H1 (cell line): ENCODE results near the gene RBBP5. TPM values are rescaled to one million over a fixed set of nuclear protein-coding genes. Genes with fewer than 3 reads are reported as not detected.

ENCODE experiments used
- CTCF ChIA-PET: fragments of 300-600 bp; sonication (Branson Sonifier 250); formaldehyde crosslinking; loops from one replicate; lab custom pipeline; 2021; ENCODE audit not compliant: partially characterized antibody; lab: Charles Lee
- POLR2A ChIA-PET: fragments of 300-600 bp; sonication (Branson Sonifier 250); formaldehyde crosslinking; loops from one replicate; lab custom pipeline; 2021; ENCODE audit warnings: inconsistent platforms; ENCODE audit not compliant: partially characterized antibody; lab: Charles Lee
- DNase-seq, 2 experiments: peaks; one replicate each; pipeline versions ENCODE4 v3.0.0 to v3.0.0-alpha.2; 2010 to 2022; ENCODE audit warnings: low spot score in 2 of 2, low read depth in 1 of 2, mixed read lengths in 1 of 2
- FAIRE-seq: peaks from 2 replicates; lab custom pipeline; 2011; peaks lifted over from hg19 to GRCh38; lab: Jason Lieb, UNC
- H2AFZ ChIP-seq: 2 replicates; pipeline ENCODE4 v1.8.1; 2012; ENCODE audit warnings: low read length, inconsistent platforms
- H2AK5ac ChIP-seq: 2 replicates; pipeline ENCODE4 v1.6.1; 2013; ENCODE audit warnings: low read depth, low read length
- H2BK120ac ChIP-seq: replicated peaks from 2 replicates; pipeline ENCODE3; 2013; ENCODE audit warnings: low read depth, low read length, inconsistent platforms
- H2BK12ac ChIP-seq: 2 replicates; pipeline ENCODE4 v1.6.1; 2013; ENCODE audit warnings: low read depth, low read length
- H2BK15ac ChIP-seq: 2 replicates; pipeline ENCODE4 v1.6.1; 2013; ENCODE audit warnings: low read length
- H2BK20ac ChIP-seq: 2 replicates; pipeline ENCODE4 v1.6.1; 2013; ENCODE audit warnings: low read length
- H2BK5ac ChIP-seq: 2 replicates; pipeline ENCODE4 v1.6.1; 2013; ENCODE audit warnings: low read depth, low read length
- H3K14ac ChIP-seq: 2 replicates; pipeline ENCODE4 v1.6.1; 2013; ENCODE audit warnings: inconsistent platforms; ENCODE audit not compliant: insufficient read length
- H3K18ac ChIP-seq: 2 replicates; pipeline ENCODE4 v1.6.1; 2013; ENCODE audit warnings: low read length; ENCODE audit errors: extremely low read depth
- H3K23ac ChIP-seq: 2 replicates; pipeline ENCODE4 v1.6.1; 2013; ENCODE audit warnings: inconsistent platforms; ENCODE audit not compliant: insufficient read length
- H3K23me2 ChIP-seq: 2 replicates; pipeline ENCODE4 v1.6.1; 2013; ENCODE audit warnings: low read depth, low read length
- H3K27ac ChIP-seq: 2 replicates; pipeline ENCODE4 v1.6.1; 2011; ENCODE audit warnings: low read depth, low read length, inconsistent platforms
- H3K27me3 ChIP-seq, 4 experiments: replicated peaks in 1 of 4; 1 replicate in 1 of 4; 2 replicates in 3 of 4; pipeline versions ENCODE4 v1.6.1 to v1.8.1; 2011 to 2013; ENCODE audit warnings: low read length in 3 of 4, mild to moderate bottlenecking in 3 of 4, inconsistent platforms in 2 of 4, mixed read lengths in 2 of 4, moderate library complexity in 1 of 4; ENCODE audit not compliant: control insufficient read depth in 3 of 4, insufficient read depth in 3 of 4; ENCODE audit errors: extremely low read depth in 1 of 4
- H3K36me3 ChIP-seq, 4 experiments: 2 replicates each; pipeline versions ENCODE4 v1.6.1 to v1.8.1; 2011 to 2013; ENCODE audit warnings: mild to moderate bottlenecking in 4 of 4, low read length in 3 of 4, moderate library complexity in 2 of 4, control low read depth in 1 of 4, inconsistent platforms in 1 of 4; ENCODE audit not compliant: insufficient read depth in 4 of 4, control insufficient read depth in 2 of 4
- H3K4ac ChIP-seq: replicated peaks from 2 replicates; pipeline ENCODE3; 2013; ENCODE audit warnings: low read length, low read depth, mixed read lengths, inconsistent platforms; ENCODE audit not compliant: insufficient read length
- H3K4me1 ChIP-seq, 4 experiments: replicated peaks in 1 of 4; 1 replicate in 1 of 4; 2 replicates in 3 of 4; pipeline versions ENCODE4 v1.6.1 to v1.8.1; 2011 to 2013; ENCODE audit warnings: low read length in 3 of 4, inconsistent platforms in 2 of 4, mixed read lengths in 1 of 4; ENCODE audit not compliant: insufficient read depth in 4 of 4, control insufficient read depth in 3 of 4
- H3K4me2 ChIP-seq, 2 experiments: 2 replicates each; pipeline versions ENCODE4 v1.6.1 to v1.8.1; 2011 to 2013; ENCODE audit warnings: low read depth in 2 of 2, low read length in 2 of 2, control low read depth in 1 of 2, inconsistent platforms in 1 of 2, mild to moderate bottlenecking in 1 of 2; ENCODE audit not compliant: insufficient read depth in 1 of 2
- H3K4me3 ChIP-seq, 4 experiments: fragments of 200-600, 300-600 bp in 1 of 4; sonication (generic), shearing (Covaris generic), sonication (Bioruptor Twin) in 1 of 4; 2 replicates each; pipeline versions ENCODE4 v1.5.1 to v1.8.1; 2011 to 2016; ENCODE audit warnings: low read length in 4 of 4, low read depth in 3 of 4, control low read depth in 2 of 4, inconsistent platforms in 2 of 4, mild to moderate bottlenecking in 2 of 4, mixed read lengths in 1 of 4, moderate library complexity in 1 of 4; ENCODE audit not compliant: insufficient read depth in 2 of 4; ENCODE audit errors: extremely low read depth in 1 of 4
- H3K56ac ChIP-seq: replicated peaks from 2 replicates; pipeline ENCODE3; 2013; ENCODE audit warnings: low read depth, mild to moderate bottlenecking, mixed read lengths, low read length, inconsistent platforms; ENCODE audit not compliant: insufficient read length
- H3K79me1 ChIP-seq: 2 replicates; pipeline ENCODE4 v1.6.1; 2013; ENCODE audit warnings: low read depth, low read length, control low read depth
- H3K79me2 ChIP-seq, 2 experiments: 2 replicates each; pipeline versions ENCODE4 v1.6.1 to v1.8.1; 2012 to 2013; ENCODE audit warnings: low read length in 2 of 2, mild to moderate bottlenecking in 2 of 2, inconsistent platforms in 1 of 2; ENCODE audit not compliant: insufficient read depth in 2 of 2, control insufficient read depth in 1 of 2
- H3K9ac ChIP-seq, 4 experiments: replicated peaks in 1 of 4; 1 replicate in 1 of 4; 2 replicates in 3 of 4; pipeline versions ENCODE4 v1.6.1 to v1.8.1; 2011 to 2013; ENCODE audit warnings: low read depth in 3 of 4, low read length in 3 of 4, control low read depth in 2 of 4, mild to moderate bottlenecking in 2 of 4, moderate library complexity in 2 of 4, inconsistent platforms in 1 of 4; ENCODE audit errors: extremely low read depth in 1 of 4
- H3K9me3 ChIP-seq, 2 experiments: 2 replicates each; pipeline versions ENCODE4 v1.6.1 to v1.8.1; 2012 to 2013; ENCODE audit warnings: mild to moderate bottlenecking in 2 of 2, moderate library complexity in 2 of 2, control low read depth in 1 of 2, inconsistent platforms in 1 of 2, low read depth in 1 of 2, low read length in 1 of 2, mixed read lengths in 1 of 2; ENCODE audit not compliant: insufficient read depth in 2 of 2
- H4K20me1 ChIP-seq, 2 experiments: replicated peaks in 1 of 2; 2 replicates each; pipeline versions ENCODE3 to v1.8.1; 2011 to 2013; ENCODE audit warnings: inconsistent platforms in 2 of 2, low read length in 2 of 2, mild to moderate bottlenecking in 1 of 2; ENCODE audit not compliant: insufficient read depth in 2 of 2, control insufficient read depth in 1 of 2
- H4K5ac ChIP-seq: 2 replicates; pipeline ENCODE4 v1.6.1; 2013; ENCODE audit warnings: low read length, low read depth, mixed read lengths, inconsistent platforms; ENCODE audit not compliant: insufficient read length
- H4K8ac ChIP-seq: 2 replicates; pipeline ENCODE4 v1.8.0; 2013; ENCODE audit warnings: mild to moderate bottlenecking, moderate library complexity, low read length, inconsistent platforms; ENCODE audit not compliant: insufficient read depth; ENCODE audit errors: extremely low read depth
- H4K91ac ChIP-seq: replicated peaks from 2 replicates; pipeline ENCODE3; 2013; ENCODE audit warnings: low read length, mixed read lengths, inconsistent platforms; ENCODE audit not compliant: insufficient read length
- GTF2F1 ChIP-seq: IDR thresholded peaks from 2 replicates; pipeline ENCODE4 v1.6.1; 2012; ENCODE audit warnings: low read depth, low read length, improper control_type of control experiment, borderline replicate concordance
- HDAC6 ChIP-seq: IDR thresholded peaks from one replicate; pipeline ENCODE4 v1.7.1; 2012; ENCODE audit warnings: low read depth, mild to moderate bottlenecking, inconsistent platforms, low read length, moderate library complexity
- JUN ChIP-seq: IDR thresholded peaks from 2 replicates; pipeline ENCODE4 v1.6.1; 2011; ENCODE audit warnings: low read depth, mild to moderate bottlenecking, improper control_type of control experiment, low read length
- POLR2AphosphoS5 ChIP-seq: IDR thresholded peaks from 2 replicates; pipeline ENCODE4 v1.6.1; 2011; ENCODE audit warnings: low read depth, low read length
- SIX5 ChIP-seq: IDR thresholded peaks from 2 replicates; pipeline ENCODE4 v1.6.1; 2011; ENCODE audit warnings: mild to moderate bottlenecking, low read depth, low read length
- WGBS, 2 experiments: shearing (Covaris generic) in 1 of 2; methylation state at CpG; one replicate each; pipeline versions ENCODE4 v1.1.6 to v1.1.7; 2013 to 2015; ENCODE audit warnings: low lambda C conversion rate in 2 of 2, mixed read lengths in 2 of 2, inconsistent platforms in 1 of 2, low coverage in 1 of 2, missing lambda C conversion rate in 1 of 2; ENCODE audit not compliant: insufficient replicate concordance in 2 of 2, insufficient coverage in 1 of 2, insufficient read length in 1 of 2; ENCODE audit errors: extremely low coverage in 1 of 2, missing lambda C conversion rate in 1 of 2; 5-methylcytosine and 5-hydroxymethylcytosine counted together
- polyA plus RNA-seq, 7 experiments: library from polyadenylated mRNA; depleted of rRNA in 3 of 7; stranded (reverse) in 5 of 7; unstranded in 2 of 7; fragments of >200 nt in 5 of 7; fragments of 200-250 nt in 2 of 7; gene quantifications; 1 replicate in 5 of 7; 2 replicates in 1 of 7; 4 replicates in 1 of 7; pipeline versions ENCODE4 v1.2.1 to v1.2.3, GENCODE V29; 2011 to 2013; ENCODE audit warnings: missing spikeins in 2 of 7, mixed read lengths in 2 of 7
- total RNA-seq: library from RNA; stranded (reverse); fragmentation: NEBNext Ultra II Directional; extraction: Animal tissue kit (Norgen Biotek cat#: 25700); gene quantifications from 2 replicates; pipeline ENCODE4 v1.2.1, GENCODE V29; 2021
- TF ChIP-seq, protein P1 (sequence below), 3 experiments: IDR thresholded peaks; 1 replicate in 2 of 3; 2 replicates in 1 of 3; pipeline versions ENCODE4 v1.5.1 to v1.6.1; 2011; ENCODE audit warnings: low read length in 3 of 3, mild to moderate bottlenecking in 3 of 3, inconsistent platforms in 2 of 3, low read depth in 1 of 3, moderate library complexity in 1 of 3; ENCODE audit not compliant: insufficient read depth in 1 of 3; ENCODE audit errors: control extremely low read depth in 1 of 3

Gene RBBP5
- total and polyA plus RNA-seq, 2 of the 8 experiments (the other 6 are each of a cell fraction or from before 2014, with no cell fraction given) = 6.7 to 21.5 TPM

DNA sequence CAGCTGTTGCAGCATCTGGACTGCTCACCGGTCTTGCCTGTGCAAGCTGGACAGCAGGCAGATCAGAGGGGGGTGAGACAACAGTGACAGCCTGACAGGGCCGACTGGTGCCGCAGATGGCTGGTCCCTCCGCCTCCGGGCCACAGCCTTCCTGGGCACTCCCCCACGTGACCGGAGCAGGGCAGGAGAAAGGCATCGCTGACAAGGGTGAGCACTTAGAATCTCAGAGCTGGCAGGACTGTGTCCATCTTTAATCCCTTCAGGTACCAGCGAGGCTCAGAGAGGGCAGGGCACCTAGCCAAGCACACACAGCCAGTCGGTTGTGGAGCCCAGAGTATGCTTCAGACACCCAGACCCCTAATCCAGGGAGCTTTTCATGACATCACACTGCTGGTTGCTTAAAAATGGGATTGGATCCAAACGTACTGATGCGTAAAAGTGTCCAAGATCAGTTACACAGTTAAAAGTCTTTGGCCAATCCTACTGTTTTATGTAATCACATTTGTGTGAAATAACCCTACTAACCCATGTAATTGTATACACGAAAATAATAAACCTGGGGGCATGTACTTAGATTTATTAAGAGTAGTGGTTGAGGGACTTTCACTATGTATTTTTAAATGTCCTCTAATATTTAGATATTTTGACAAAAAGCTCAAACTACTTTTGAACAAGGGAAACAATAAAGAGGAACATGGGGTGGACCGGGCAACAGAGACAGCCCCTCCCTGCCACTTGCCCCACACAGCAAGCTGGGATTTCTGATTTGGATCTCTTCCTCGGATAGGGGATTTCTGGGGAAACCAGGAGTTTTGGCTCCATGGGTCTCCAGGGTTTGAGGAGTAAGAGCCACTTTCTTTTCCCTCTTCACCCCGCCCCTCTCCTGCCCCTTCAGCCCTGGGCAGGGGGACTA, 79.5 kb downstream of the RBBP5 start:
- peaks cover 0 to 32% (median 18%) of the 10 kb centered on the region in 4 experiments; a peak in 5 of 7 replicates for H3K27me3 ChIP-seq
- no peaks in the 10 kb centered on the region for H3K79me2 ChIP-seq
- peak overlapping the region; percentile 57 to 90 for H3K4me2 ChIP-seq
- H4K20me1 ChIP-seq = peaks cover 0 to 1% of the 10 kb centered on the region in 2 experiments
- H3K27ac ChIP-seq = no peak overlapping the region
- no peak overlapping the region for H3K23ac ChIP-seq
- no peak overlapping the region for H2BK12ac ChIP-seq
- WGBS, 2 experiments = 79% methylated on average over 16 of the region's 16 CpGs; no CpG with 5 or more reads in 1 of the 2 experiments
- no peak overlapping the region for H4K5ac ChIP-seq
- H2BK5ac ChIP-seq = no peak overlapping the region
- no peak overlapping the region; the same call in 1 of the 2 replicates for H4K8ac ChIP-seq
- H2BK15ac ChIP-seq = no peak overlapping the region
- no peak overlapping the region for H2AK5ac ChIP-seq
- H4K91ac ChIP-seq = no peak overlapping the region
- H3K36me3 ChIP-seq = no peaks in the 10 kb centered on the region
- TF ChIP-seq JUN = no peak
- no peak for TF ChIP-seq GTF2F1
- TF ChIP-seq, protein P1, sequence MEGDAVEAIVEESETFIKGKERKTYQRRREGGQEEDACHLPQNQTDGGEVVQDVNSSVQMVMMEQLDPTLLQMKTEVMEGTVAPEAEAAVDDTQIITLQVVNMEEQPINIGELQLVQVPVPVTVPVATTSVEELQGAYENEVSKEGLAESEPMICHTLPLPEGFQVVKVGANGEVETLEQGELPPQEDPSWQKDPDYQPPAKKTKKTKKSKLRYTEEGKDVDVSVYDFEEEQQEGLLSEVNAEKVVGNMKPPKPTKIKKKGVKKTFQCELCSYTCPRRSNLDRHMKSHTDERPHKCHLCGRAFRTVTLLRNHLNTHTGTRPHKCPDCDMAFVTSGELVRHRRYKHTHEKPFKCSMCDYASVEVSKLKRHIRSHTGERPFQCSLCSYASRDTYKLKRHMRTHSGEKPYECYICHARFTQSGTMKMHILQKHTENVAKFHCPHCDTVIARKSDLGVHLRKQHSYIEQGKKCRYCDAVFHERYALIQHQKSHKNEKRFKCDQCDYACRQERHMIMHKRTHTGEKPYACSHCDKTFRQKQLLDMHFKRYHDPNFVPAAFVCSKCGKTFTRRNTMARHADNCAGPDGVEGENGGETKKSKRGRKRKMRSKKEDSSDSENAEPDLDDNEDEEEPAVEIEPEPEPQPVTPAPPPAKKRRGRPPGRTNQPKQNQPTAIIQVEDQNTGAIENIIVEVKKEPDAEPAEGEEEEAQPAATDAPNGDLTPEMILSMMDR (IDR thresholded peaks at IDR 0.05; ENCODE audit: control extremely low read depth in 1 of 3, insufficient read depth in 1 of 3, low read depth in 1 of 3, low read length in 3 of 3) = no peak
- TF ChIP-seq POLR2AphosphoS5 = no peak
- TF ChIP-seq HDAC6 = no peak
- TF ChIP-seq SIX5 = no peak
- H2AFZ ChIP-seq = no peak overlapping the region
- no peak overlapping the region for H3K4ac ChIP-seq
- peaks cover 3% of the 10 kb centered on the region; the same call in 1 of the 2 replicates for H3K23me2 ChIP-seq
- peak overlapping the region; percentile 1 to 56 (median 34); a peak in 4 of 8 replicates for H3K4me3 ChIP-seq
- POLR2A ChIA-PET = no interaction called here
- no peak overlapping the region for H2BK20ac ChIP-seq
- H3K18ac ChIP-seq = no peak overlapping the region; the same call in 1 of the 2 replicates
- H3K4me1 ChIP-seq = peaks cover 13 to 27% (median 16%) of the 10 kb centered on the region in 4 experiments
- no peak overlapping the region for H2BK120ac ChIP-seq
- H3K9me3 ChIP-seq = no peaks in the 10 kb centered on the region
- no peak for DNase-seq
- no peaks in the 10 kb centered on the region for H3K79me1 ChIP-seq
- CTCF ChIA-PET = interaction anchor here (0.7 to 33.2 kb wide), 8 partner anchors 8 to 65 kb away, joined by 3 to 531 read pairs (median 4); no protein-coding TSS in a partner anchor
- H3K9ac ChIP-seq = no peak overlapping the region
- FAIRE-seq = no peak
- H3K14ac ChIP-seq = no peak overlapping the region
- H3K56ac ChIP-seq = no peak overlapping the region
